ENCODE results near the gene HNF1B.

- no peak for TF ChIP-seq POLR2A (IDR thresholded peaks at IDR 0.05; ENCODE audit: low read depth, low read length)
- no peak for TF ChIP-seq TAF1 (IDR thresholded peaks at IDR 0.05; ENCODE audit: borderline replicate concordance, low read depth, low read length)
Measured at GRCh38 chr17:37718324-37719048, 26.4 kb downstream of the HNF1B start.

All from GM12892 (cell line).